HG02642 (cell line): Measurements from ENCODE around the gene TIGAR.

ENCODE experiments used
- ATAC-seq: cut with Tn5 transposase; IDR thresholded peaks from one replicate; pipeline ENCODE4 v1.9.1; 2021; ENCODE audit warnings: mild to moderate bottlenecking; ENCODE audit not compliant: unreplicated experiment, poor library complexity

TIGAR gene

GRCh38 chr12:4369548-4369947 is 48.5 kb downstream of the TIGAR start:
- ATAC-seq: no peak

- ATAC-seq: no peak
Observed at GRCh38 chr12:4370265-4370664, 49.3 kb downstream of the TIGAR start.

GRCh38 chr12:4372653-4373052 is 51.6 kb downstream of the TIGAR start:
- ATAC-seq: no peak

- no peak for ATAC-seq
Observed at GRCh38 chr12:4375449-4375848, 54.4 kb downstream of the TIGAR start.

- no peak for ATAC-seq
Observed at GRCh38 chr12:4378772-4379171, 57.8 kb downstream of the TIGAR start.

- no peak for ATAC-seq
Observed at GRCh38 chr12:4379405-4379804, 58.4 kb downstream of the TIGAR start, which contains the start of gene FGF23. FGF23 (minus strand) TSS chr12:4379712; CDS start chr12:4379582, 130 bp downstream.

- no peak for ATAC-seq
Observed at GRCh38 chr12:4380332-4380731, 59.3 kb downstream of the TIGAR start.

- no peak for ATAC-seq
Observed at GRCh38 chr12:4383304-4383865, 62.4 kb downstream of the TIGAR start.

GRCh38 chr12:4386801-4387200 is 65.8 kb downstream of the TIGAR start:
- no peak for ATAC-seq

- no peak for ATAC-seq
Observed at GRCh38 chr12:4387607-4388006, 66.6 kb downstream of the TIGAR start.

- ATAC-seq: no peak
Observed at GRCh38 chr12:4388032-4388431, 67.0 kb downstream of the TIGAR start.

GRCh38 chr12:4388662-4389061 is 67.6 kb downstream of the TIGAR start:
- no peak for ATAC-seq

- no peak for ATAC-seq
Observed at GRCh38 chr12:4392223-4392742, 71.3 kb downstream of the TIGAR start.

- no peak for ATAC-seq
Observed at GRCh38 chr12:4393211-4393610, 72.2 kb downstream of the TIGAR start.

- no peak for ATAC-seq
Observed at GRCh38 chr12:4395818-4396217, 74.8 kb downstream of the TIGAR start.

- no peak for ATAC-seq
Observed at GRCh38 chr12:4401117-4401516, 80.1 kb downstream of the TIGAR start.

GRCh38 chr12:4402996-4403395 is 82.0 kb downstream of the TIGAR start:
- no peak for ATAC-seq
